HG02870 (cell line): Measurements from ENCODE around the gene PTPRS.

Experiments
- ATAC-seq: cut with Tn5 transposase; IDR thresholded peaks from one replicate; pipeline ENCODE4 v1.9.1; 2021; ENCODE audit warnings: mild to moderate bottlenecking, moderate library complexity; ENCODE audit not compliant: unreplicated experiment

Gene PTPRS

DNA sequence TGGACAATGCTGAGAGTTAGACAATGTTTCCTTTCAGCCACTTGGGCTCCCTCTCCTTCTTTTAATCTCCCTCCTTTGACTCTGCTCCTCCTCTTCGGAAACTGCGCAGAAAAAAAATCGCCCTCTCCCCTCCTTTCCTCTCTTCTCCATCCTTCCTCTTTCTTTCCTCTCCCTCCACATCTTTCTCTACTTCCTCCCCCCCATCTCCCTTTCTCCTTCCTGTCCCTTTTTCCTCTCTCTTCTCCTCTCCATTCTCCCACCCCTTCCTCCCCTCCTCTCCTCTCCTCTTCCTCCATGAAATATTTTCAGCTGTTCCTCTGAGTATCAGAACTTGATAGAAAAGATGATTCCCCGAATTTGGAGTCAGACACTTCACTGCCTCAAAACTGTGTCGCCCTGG lies 15.1 kb upstream of the PTPRS start:
- no peak for ATAC-seq

DNA sequence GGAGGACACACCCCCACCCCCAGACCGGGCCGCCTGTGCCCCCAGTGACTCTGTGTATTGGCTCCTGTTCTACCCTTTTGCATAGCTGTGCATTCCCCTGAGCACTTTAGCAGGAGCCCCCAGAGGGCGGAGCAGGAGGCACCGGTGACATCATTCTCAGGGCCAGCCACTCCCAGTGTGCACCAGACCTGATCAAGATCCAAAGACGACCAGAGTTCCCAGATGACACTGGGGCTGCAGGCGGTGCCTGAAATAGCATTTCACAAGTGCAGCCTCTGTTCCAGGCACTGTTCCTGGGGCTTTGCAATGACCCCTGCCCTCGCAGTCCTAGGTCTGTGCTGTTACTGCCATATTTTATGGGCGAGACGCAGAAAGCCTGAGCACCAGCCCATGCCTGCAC lies 14.5 kb upstream of the PTPRS start:
- no peak for ATAC-seq

DNA sequence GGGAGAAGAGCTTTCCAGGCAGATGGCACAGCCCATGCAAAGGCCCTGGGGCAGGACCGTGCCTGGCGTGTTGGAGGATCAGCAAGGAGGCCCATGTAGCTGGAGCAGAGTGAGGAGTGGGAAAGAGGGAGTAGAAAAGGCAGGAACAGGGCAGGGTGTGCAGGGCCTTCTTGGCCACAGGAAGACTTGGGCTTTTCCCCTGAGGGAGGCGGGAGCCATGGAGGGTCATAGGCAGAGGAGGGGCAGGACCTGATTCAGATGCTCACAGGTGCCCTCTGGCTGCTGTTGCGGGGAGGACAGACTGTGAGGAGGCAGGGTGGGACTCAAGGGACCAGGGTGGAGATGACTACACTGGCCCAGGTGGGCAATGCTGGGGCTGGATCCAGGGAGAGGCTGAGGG lies 13.8 kb upstream of the PTPRS start:
- ATAC-seq = no peak

DNA sequence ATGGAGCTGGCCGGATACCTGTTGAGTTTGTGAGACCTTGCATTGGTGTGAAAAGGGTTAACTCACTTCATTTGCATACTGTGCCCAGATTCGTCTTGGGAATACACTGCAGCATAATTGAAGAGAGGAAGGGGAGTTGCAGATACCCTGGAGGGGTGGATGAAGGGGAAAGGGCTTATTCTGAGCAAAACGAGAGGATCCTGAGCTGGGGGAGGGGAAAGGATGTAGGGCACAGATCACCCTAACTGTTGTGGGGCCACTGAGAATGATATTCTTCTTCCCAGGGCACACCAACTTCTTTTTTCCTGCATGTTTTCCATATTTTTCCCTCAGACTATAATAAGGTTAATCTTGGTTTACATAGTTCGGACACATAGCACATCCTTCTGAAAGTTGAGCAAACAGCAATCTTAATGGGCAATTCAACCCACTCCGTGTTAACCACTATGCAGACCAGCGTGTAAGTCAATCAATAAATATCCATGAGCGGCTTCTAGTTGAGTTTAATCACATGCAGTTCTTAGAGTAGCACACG lies 11.7 kb upstream of the PTPRS start:
- no peak for ATAC-seq

DNA sequence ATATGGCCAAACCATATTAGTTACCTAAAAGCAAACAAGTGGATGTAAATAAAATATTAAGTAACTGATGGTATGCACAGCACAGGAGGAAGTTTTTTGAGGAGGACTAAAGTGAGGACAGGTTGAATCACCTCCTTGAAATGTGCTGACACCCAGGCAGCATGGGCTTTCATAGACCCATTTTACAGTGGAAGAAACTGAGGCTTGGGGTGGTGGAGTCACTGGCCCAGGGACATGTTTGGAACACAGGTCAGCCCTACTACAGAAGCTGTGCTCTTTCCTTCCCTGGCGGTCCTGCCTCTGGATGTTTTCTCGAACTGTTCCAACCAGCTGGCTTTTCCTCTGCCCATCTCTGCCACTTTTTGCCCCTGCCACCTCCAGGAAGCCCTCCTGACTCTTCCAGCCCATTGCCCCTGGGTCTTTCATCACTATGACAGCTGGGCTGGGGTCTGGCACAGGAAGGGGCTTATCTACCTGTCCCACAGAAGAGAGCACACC lies 11.2 kb upstream of the PTPRS start:
- ATAC-seq = no peak

DNA sequence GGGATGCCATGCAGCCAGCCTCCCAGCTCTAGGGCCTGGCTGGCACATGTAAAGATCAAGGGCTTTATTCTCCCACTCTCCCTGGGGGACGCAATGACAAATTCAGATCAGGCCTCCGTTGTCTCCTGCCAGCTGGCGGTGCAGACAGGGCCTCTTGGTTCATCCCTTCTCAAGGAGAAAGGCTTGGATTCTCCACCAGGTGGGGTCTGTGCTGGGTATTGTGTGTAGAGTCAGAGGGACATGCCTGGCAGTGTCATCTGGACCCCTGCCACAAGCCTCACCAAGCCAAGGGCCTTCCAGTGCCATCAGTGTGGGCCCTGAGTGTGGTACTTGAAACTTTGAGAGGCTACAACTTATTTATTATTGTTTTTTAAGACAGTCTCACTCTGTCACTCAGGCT lies 8.4 kb upstream of the PTPRS start:
- ATAC-seq = no peak

DNA sequence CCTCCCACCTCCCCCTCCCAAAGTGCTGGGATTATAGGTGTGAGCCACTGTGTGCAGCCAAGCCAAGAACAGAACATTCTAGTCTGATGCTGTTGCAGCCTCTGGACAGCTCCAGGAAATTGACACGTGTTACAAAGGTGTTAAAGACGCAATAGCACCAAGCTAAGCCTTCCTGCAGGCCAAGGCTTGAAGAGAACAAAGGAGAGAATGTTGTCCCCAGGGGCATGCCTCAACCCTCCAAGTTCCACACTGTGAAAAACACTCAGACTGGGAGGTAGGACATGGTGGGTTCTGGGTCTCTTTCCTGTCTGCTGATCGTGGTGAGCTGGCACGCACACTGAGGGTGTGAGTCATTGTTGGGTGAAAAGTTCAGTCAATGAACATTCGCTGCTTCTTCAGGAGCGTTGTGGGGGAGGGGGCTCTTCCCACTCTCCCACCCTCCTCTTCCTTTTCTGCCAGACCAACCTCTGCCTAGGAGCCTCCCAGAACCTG lies 5.3 kb upstream of the PTPRS start:
- ATAC-seq = no peak

DNA sequence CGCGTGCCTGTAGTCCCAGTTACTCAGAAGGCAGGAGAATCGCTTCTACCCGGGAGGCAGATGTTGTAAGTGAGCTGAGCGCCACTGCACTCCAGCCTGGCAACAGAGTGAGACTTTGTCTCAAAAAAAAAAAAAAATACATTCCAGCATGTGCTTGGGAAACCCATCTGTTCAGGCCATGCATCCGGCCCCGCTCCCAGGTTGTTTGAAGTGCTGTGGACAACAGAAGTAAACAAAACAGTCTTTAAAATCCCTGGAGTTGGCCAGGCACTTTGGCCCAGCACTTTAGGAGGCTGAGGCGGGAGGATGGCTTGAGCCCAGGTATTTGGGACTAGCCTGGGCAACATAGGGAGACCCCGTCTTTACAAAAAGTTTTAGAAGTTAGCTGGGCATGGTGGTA lies 3.2 kb upstream of the PTPRS start:
- ATAC-seq = no peak

DNA sequence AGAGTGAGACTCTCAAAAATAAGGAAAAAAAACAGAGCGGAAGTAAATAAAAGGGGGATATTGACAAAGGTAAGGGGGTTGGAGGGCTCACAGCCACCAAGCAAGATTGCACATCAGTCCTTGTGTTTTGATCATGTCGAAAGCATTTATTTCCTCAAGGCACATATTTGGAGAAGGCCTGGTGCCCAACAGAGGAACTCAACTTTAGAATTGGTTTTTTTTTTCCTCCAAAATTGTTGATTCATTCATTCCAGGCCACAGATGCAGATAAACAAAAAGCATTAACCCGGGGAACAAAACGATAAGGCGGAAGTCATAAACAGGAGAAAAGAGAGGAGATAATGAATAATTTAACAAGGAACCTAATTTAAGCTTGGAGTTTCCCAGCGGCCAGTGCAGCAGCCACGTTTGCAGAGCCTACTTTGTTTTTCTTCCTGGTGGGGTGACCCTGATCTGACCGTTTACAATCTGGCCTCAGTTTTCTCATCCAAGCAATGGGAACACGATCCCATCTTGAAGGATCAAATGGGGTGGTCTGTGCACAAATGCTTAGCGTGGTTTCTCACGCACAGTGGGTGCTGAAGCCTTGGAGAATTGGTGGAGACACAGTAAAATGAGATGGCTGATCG lies 2.1 kb upstream of the PTPRS start:
- ATAC-seq = no peak

DNA sequence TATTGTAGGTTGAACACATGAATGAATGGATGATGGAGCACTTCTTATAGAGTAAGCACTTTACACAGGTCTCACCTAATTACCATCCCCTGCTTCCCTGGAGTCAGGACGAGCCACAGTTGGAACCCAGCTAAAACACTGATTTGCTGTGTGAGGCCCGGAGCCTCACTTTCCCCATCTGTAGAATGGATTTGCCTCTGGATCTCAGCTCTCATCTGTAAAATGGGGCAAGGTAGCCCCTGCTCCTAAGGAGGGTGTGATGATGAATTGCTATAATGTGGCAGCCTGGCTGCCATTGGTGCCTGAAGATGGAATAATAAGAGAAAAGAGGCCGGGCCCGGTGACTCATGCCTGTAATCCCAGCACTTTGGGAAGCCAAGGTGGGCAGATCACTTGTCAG lies 1.4 kb upstream of the PTPRS start:
- no peak for ATAC-seq

DNA sequence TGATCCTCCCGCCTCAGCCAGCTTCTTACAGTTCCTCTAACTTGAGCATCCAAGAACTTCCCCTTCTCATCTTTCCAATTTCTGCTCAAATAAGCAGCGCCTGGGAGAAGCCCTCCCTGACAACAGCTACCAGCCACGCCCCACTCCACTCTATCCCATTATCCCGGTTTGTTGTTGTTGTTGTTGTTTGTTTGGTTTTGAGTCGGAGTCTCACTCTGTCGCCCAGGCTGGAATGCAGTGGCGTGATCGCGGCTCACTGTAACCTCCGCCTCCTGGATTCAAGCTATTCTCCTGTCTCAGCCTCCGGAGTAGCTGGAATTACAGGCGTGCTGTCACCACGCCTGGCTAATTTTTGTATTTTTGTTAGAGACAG lies 822 bp upstream of the PTPRS start:
- no peak for ATAC-seq

DNA sequence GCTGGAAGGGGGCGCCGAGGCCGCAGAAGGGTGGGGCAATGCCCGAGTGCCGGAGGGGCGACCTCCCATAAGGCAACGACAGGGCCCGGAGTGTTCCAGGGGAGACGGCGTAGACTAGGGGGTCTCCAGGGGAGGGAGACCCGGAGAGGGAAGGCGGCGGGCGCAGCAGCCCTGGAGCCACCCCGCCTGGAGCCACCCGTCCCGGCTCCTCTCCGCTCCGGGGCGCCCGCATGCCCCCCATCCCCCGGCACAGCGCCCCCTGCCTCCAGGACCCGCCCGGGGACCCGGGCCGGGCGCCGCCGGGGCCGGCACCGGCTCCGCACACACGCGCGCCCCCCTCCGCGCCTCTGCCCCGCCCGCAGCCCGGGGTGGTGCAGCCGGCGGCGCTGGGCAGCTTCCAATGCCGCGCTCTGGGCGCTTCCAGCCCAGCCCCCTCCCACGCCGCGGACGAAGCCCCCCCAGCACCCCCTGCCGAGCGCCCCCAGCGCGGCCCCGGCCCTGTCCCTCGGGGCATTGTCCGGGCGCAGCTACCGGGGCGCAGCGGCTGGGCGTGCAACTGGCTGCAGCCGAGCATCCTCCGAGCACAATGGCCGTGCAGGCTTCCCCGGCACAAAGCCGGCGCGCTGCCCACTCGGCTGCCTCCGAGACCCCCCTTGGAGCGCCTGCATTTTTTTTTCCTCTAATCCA lies 519 bp downstream of the PTPRS start:
- ATAC-seq = no peak

DNA sequence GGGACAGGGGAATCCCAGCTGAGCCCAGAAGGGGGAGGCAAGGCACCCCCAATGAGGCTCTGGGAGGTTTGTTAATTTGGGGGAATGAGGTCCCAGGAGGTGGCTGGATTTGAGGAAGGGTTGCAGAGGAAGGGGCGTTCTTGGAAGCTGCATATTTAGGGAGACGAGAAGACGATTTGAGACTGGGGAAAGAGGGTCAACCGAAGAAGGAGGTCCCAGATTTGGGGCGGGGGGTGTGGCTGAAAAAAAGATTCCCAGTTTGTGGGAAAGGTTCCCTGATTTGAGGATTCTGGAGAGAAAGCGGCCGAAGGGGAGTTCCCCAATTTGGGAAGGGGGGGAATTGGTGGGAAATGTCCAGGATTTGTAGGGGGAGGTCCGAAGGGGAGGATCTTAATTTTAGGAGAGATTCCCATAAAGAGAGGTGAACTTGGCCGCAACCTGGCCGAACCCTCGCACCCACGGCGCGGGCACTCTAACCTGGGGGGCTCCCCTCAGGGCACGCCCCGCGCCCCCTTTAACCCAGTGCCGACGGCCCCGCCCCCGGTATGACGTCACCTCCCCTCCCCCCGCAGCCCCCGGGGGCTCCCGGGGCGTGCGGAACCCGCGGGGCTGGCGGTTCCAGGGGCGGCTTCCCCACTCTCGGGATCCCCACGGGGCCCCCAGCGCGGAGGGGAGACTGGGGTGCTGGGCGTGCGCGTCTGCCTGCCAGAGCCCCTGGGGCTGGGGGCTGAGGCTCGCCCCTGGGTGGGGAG lies 1.2 kb downstream of the PTPRS start:
- ATAC-seq = no peak

DNA sequence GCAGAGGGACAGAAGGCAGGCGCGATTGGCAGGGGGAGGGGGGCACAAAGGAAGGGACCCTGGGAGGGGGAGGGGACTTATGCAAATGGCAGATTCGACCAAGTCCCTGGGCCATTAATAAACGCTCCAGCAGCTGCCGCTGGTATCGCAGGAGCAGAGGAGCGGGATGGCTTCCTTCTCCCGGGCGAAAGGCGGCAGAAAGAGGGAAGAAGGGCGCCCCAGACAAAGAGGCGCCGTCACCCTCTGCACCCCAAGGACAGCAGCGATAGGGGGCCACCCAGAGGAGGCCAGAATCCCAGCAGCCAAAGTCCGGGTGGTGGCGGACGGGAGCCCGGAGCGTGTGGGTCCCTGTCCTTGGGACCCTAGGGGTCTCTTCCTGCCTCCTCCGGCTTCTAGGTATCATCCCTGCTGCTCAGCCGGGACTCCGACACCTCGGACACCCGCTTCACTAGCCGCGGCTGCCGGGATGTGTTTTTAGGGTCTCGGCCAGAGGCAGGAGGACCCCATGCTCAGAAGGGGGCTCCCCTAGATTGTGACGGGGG lies 1.9 kb downstream of the PTPRS start:
- ATAC-seq = no peak

DNA sequence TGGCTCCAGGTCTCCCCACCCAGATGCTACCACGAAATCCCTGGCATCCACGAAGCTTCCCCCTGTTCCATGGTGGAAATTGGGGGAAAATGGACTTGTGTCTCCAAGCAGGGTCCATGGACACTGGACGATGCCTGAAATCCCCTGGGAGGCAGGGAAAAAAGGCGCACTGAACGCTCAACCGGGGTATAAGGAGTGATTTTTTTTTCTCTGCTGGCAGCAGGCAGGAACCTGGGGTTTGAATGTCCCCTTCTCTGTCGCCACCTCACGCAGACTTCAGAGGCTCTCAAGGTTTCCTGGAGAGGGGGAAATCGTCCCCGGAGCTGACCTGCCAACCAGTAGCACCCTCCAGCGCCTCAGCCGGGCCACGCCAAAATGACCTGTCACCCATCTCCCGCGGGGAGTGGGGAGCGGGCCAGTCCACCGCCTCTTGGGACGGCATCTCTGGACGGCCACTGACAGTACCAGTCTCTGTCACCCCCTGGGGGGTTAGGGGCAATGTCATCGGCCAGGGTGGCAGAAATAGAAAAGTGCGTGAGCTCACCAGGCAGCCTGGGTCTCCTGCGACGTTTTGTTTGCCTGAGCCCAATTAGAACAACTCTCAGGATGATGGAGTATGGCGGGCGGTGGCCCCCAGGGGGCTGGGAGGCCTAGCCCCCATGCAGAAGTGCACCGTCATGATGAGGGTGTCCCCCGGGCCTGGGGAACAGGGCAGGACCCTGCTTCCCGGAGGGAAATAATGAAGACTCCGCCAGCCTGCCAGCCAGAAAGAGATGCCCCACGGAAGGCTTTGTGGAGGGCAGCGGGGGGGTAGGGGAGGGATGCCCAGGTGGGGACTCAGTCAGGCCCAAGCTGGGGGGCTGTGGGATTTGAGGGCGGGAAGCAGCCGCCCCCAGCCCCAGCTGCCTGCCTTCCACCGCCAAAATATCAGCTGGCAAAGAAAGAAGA lies 2.6 kb downstream of the PTPRS start:
- ATAC-seq = no peak

DNA sequence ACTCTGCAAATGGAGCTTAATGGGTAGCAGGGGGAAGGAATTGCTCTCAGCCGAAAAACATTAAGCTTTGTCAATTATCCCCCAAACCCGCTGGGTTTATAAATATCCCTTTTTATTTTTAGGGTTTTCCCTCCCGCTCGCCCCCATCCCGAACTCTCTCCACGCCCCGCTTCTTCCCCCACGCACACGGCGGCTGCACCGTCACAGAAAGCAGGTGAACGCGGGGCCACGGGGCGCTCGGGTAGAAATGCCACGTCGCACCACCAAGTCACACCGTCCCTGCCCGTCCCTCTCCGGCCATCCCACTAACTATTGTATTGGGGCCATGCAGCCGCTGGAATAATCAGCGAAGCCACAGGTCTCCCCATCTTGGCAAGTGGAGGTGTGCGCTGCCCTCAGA lies 3.5 kb downstream of the PTPRS start:
- no peak for ATAC-seq

DNA sequence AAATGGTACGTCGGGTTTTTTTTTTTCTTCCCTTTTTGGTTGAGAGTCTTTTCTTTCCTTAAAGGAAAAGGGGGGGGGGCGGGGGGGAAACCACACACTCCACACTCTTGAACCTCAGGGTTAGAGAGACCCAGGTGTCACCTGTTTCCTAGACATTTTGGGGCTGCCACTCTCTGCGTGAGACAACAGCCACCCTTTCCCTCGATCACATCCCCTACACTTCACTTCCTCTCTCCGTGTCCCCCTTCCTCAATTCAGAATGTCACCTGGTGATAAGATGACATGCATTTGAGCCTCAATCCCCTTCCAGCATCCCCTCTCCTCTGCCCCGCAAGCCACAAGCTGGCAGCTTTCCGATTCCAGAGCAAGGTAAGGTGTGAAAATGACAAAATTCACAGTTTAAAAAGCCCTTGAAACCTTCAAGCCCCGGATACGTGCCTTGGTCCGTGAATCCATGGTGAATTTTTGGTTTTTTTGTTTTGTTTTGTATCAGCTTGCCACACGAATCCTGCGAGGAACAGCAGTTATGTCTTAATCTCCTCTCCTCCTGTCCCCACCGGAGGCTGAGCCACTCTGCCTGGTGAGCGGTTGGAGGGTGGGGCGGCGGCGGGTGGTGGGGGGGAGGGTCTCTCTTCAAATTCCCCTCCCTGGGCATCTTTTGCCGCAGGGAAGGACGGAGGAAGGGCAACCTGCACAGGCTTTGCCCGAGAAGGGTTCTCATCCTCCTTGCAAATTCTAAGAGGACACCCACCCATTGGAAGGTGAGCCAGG lies 4.2 kb downstream of the PTPRS start:
- no peak for ATAC-seq

DNA sequence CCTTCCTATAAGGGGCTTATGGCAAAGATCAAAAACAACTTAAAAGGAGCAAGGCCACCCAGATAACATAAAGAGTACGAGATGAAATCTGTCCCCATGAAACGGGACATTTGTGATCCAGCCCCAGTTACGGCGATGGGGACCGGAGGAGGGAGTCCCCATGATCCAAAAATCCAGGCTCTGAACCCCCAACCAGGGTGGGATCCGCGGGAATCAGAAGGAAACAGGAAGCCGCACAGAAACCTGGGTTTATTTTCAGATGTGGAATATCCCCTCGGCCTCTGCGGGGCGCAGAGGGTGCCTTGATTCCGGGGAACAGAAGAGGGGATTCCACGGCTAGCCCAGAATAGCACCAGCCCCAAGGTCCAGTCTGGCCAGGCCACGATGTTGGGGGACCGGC lies 5.0 kb downstream of the PTPRS start:
- no peak for ATAC-seq

DNA sequence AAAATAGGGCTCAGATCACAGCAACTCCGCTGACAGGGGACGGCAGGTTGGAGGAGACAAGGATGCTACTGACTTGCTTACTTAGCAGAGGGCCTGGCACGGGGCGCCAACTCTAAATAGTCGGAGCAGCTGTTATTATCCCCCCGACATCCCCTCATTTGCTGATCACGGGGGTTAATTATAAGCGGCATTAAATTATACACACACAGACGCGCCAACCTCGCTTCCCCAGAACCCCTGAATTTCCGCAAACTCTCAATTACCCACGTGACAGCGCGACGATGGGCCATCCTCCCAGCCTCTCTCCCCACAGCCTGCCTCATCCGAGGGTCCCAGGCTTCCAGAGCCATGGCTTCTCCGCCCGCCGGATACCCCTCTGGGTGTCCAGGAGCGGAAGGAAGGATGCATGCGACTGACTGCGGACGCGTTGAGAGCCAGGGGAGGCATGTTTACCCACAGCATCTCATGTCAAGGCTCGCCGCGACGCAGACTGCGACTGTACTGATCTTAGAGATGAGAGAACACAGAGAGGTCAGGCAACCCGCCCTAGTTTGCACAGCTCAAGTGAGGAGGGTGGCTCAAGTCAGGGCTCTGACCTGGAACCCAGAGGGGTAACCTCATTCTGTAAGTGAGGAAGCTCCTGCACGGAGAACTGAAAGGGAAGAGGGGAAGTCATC lies 5.7 kb downstream of the PTPRS start:
- ATAC-seq = no peak
